ENCODE measurements around the gene PTPRT. TPM values are rescaled to one million over a fixed set of nuclear protein-coding genes. Genes with fewer than 3 reads are reported as not detected.

The PTPRT gene
- polyA plus RNA-seq, 1 donor from 2014 or later, result not detected

DNA sequence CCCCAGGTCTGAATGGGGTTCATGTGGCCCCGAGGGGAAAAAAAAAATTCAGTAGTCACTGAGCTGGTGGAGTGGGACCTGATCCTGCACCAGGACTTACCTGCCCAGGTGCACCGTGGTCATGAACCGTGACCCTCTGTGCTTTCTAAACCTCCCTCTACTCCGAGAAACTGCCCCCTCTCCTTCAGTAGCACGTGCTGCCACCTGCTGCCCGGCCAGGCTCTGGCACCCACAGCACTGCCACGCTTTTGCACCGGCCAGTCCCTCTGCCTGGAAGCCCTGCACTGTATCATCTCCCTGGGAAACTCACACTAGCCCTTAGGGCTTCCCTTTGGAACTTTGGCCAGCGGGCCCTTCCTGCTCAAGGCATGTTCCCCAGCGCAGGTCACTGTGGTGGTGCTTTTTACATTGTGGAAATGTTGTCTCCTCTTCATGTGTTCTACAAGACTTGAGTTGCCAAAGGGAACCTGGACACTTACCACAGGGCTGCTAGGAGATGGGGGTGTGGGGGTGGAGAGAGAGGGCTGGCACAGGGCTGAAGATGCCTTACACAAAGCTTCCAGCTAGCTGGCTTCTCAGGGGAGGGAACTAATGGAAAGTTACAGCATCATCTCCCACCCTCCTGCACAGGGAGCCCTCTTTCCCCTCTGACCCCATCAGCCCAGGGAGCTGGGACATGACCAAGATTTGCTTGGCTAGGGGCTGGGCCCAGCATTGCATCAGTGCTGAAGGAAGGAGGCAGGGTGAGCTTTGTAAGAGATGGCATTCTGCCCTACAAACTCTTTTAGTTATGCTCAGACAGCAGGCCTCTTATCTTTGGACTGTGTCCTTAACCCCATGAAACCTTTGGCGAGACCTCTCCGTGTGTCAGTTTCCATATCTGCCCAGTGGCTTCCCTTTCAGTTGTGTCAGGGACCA, 2.5 kb upstream of the PTPRT start:
- peaks cover 34% of the 10 kb centered on the region for H3K27me3 Mint-ChIP-seq
- H3K4me1 Mint-ChIP-seq, result peaks cover 0 to 8% (median 0%) of the 10 kb centered on the region in 3 donors
- H3K9me3 Mint-ChIP-seq, result peaks cover 0 to under 1% (median 0%) of the 10 kb centered on the region in 3 donors
- no peak overlapping the region for H3K27ac Mint-ChIP-seq
- no peak overlapping the region for H3K4me3 Mint-ChIP-seq
- H3K36me3 Mint-ChIP-seq, result no peaks in the 10 kb centered on the region

GRCh38 chr20:43191143-43191542, 1.4 kb upstream of the PTPRT start:
- H3K27ac Mint-ChIP-seq, result peak overlapping the region in 1 of 3 donors; percentile 81

DNA sequence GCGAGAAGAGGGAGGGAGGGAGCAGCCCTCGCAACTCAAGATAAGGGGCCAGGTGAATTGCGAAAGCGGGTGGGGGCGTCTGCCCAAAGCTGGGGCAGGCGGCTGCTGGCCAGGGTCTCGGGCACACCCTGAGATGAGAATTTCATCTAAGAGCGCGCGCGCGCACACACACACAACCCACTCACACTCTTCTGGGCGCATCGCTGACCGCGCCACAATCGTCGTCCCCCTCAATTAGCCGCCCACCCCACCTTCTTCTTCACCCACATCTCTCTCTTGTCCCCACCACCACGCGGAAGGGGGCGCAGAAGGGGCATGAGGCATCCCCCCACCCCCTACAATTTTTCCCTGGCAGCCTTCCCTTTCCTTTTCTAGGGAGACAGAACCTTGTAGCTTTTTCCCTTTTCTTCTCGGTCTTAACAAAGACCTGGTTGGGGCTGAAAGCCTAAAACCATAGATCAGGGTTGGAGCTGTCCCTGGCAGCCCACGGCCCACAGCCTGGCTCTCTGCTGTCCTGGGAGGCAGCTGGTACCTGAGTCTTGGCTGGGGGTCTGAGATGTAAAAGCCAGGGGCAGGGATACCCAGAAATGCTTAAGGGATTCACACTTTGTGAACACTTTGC, 737 bp upstream of the PTPRT start:
- H3K27me3 Mint-ChIP-seq, result peaks cover 39% of the 10 kb centered on the region
- no peak overlapping the region for H3K4me3 Mint-ChIP-seq
- no peaks in the 10 kb centered on the region for H3K36me3 Mint-ChIP-seq
- H3K4me1 Mint-ChIP-seq, result peaks cover 0 to 8% (median 0%) of the 10 kb centered on the region in 3 donors
- no peak overlapping the region for H3K27ac Mint-ChIP-seq
- no peaks in the 10 kb centered on the region for H3K9me3 Mint-ChIP-seq

More at GRCh38 chr20:43191143-43191542, 1.4 kb upstream of the PTPRT start:
- Mint-ChIP-seq H3K4me1 (peaks cover 0 to 8% (median 0%) of the 10 kb centered on the region in 3 donors), H3K9me3 (no peaks in the 10 kb centered on the region), H3K27me3 (peaks cover 34% of the 10 kb centered on the region), H3K36me3 (no peaks in the 10 kb centered on the region), H3K4me3 (peak overlapping the region in 1 of 4 donors; percentile 57)

DNA sequence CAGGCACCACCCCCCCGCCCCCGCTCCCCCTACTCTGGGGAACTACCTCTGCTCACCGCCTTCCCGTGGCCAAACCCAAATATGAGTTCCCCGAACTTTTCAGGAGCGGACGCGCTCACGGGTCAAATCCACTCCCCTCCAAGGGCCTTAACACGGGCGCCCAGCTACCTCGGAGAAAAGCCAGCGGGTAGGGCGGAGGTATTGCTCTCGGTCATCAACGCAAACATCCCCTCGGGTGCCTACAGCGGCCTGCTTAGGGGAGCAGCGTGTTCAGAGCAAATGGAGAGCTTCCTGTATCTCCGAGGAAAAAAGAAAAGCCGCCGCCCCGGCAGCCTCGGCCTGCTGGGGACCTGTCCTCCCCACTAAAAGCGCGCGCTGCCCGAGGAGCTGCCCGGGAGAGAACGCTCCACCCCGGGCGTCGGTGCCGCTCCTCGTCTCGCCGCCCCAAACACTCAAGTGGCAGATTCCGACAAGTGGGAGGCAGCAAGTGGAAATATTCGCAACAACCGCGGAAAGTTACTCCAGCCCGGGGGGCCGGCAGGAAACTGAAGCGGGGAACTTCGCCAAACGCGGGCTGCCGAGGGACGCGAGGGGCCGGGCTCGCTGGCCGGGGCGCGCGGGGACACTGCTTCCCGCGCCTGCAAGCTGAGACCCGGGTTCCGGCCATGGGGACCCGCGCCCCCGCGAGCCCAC, 699 bp downstream of the PTPRT start:
- H3K4me1 Mint-ChIP-seq, result peaks cover 0 to 8% (median 0%) of the 10 kb centered on the region in 3 donors
- H3K27ac Mint-ChIP-seq, result no peak overlapping the region
- no peak overlapping the region for H3K4me3 Mint-ChIP-seq
- peaks cover 39% of the 10 kb centered on the region for H3K27me3 Mint-ChIP-seq
- peaks cover 0 to 2% (median 0%) of the 10 kb centered on the region in 3 donors for H3K9me3 Mint-ChIP-seq
- H3K36me3 Mint-ChIP-seq, result no peaks in the 10 kb centered on the region

GRCh38 chr20:43188234-43188653, 1.5 kb downstream of the PTPRT start:
- Mint-ChIP-seq H3K4me3 (peak overlapping the region in 1 of 4 donors; percentile 65), H3K27ac (no peak overlapping the region), H3K9me3 (peaks cover 0 to 2% (median 0%) of the 10 kb centered on the region in 3 donors), H3K4me1 (peaks cover 0 to 8% (median 0%) of the 10 kb centered on the region in 3 donors), H3K27me3 (peaks cover 39% of the 10 kb centered on the region), H3K36me3 (no peaks in the 10 kb centered on the region)

GRCh38 chr20:43187476-43188233, 2.1 kb downstream of the PTPRT start:
- Mint-ChIP-seq H3K9me3 (peaks cover 0 to 2% (median 0%) of the 10 kb centered on the region in 3 donors), H3K36me3 (no peaks in the 10 kb centered on the region), H3K27me3 (peaks cover 39% of the 10 kb centered on the region), H3K4me1 (peaks cover 0 to 8% (median 0%) of the 10 kb centered on the region in 3 donors), H3K27ac (no peak overlapping the region), H3K4me3 (peak overlapping the region in 1 of 4 donors; percentile 21)

GRCh38 chr20:43186312-43186711, 3.4 kb downstream of the PTPRT start:
- Mint-ChIP-seq H3K27me3 (peaks cover 30% of the 10 kb centered on the region), H3K4me3 (no peak overlapping the region), H3K9me3 (peaks cover 0 to 2% (median 0%) of the 10 kb centered on the region in 3 donors), H3K36me3 (no peaks in the 10 kb centered on the region), H3K27ac (no peak overlapping the region), H3K4me1 (peaks cover 0 to 8% (median 0%) of the 10 kb centered on the region in 3 donors)

GRCh38 chr20:43185901-43186300, 3.8 kb downstream of the PTPRT start:
- H3K4me3 Mint-ChIP-seq, result no peak overlapping the region
- H3K36me3 Mint-ChIP-seq, result no peaks in the 10 kb centered on the region
- no peak overlapping the region for H3K27ac Mint-ChIP-seq
- H3K9me3 Mint-ChIP-seq, result peaks cover 0 to 2% (median 0%) of the 10 kb centered on the region in 3 donors
- H3K27me3 Mint-ChIP-seq, result peaks cover 29% of the 10 kb centered on the region
- H3K4me1 Mint-ChIP-seq, result peaks cover 0 to 8% (median 0%) of the 10 kb centered on the region in 3 donors

- peaks cover 16% of the 10 kb centered on the region for H3K27me3 Mint-ChIP-seq
Measured at GRCh38 chr20:43183536-43184070, 6.1 kb downstream of the PTPRT start.

GRCh38 chr20:43178080-43178479, 11.6 kb downstream of the PTPRT start:
- Mint-ChIP-seq H3K27ac (no peak overlapping the region), H3K36me3 (no peaks in the 10 kb centered on the region), H3K9me3 (peaks cover 0 to 5% (median 4%) of the 10 kb centered on the region in 3 donors), H3K4me3 (no peak overlapping the region), H3K27me3 (peaks cover 2% of the 10 kb centered on the region), H3K4me1 (no peaks in the 10 kb centered on the region)

More at GRCh38 chr20:43183536-43184070, 6.1 kb downstream of the PTPRT start:
- Mint-ChIP-seq H3K4me3 (no peak overlapping the region), H3K27ac (peak overlapping the region in 1 of 3 donors; percentile 26), H3K36me3 (no peaks in the 10 kb centered on the region), H3K9me3 (peaks cover 0 to 2% (median 0%) of the 10 kb centered on the region in 3 donors), H3K4me1 (peaks cover 0 to 8% (median 0%) of the 10 kb centered on the region in 3 donors)

GRCh38 chr20:43176726-43177125, 13.0 kb downstream of the PTPRT start:
- H3K27ac Mint-ChIP-seq, result no peak overlapping the region
- peaks cover 0 to 5% (median 4%) of the 10 kb centered on the region in 3 donors for H3K9me3 Mint-ChIP-seq
- H3K36me3 Mint-ChIP-seq, result no peaks in the 10 kb centered on the region
- H3K4me1 Mint-ChIP-seq, result no peaks in the 10 kb centered on the region
- H3K4me3 Mint-ChIP-seq, result no peak overlapping the region
- H3K27me3 Mint-ChIP-seq, result peaks cover 2% of the 10 kb centered on the region

DNA sequence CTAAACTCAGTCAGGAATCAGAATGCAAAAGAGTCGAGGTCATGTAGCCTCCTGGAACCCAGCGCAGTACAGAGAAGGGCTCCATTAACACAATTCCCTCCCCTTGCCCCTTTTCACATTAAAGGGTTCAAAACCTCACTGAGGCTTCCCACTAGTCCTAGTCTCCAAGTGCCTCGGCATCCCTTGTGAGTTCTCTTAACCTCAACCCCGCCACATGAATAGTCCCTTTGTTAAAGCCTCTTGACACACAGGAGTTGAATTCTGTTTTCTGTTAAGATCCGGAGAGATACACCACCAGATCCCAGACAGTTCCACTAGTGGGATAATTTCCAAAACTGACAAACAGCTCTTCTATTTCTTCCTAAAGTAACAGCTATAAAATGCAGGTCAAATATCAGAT, 17.8 kb downstream of the PTPRT start:
- peaks cover 0 to 5% (median 3%) of the 10 kb centered on the region in 3 donors for H3K9me3 Mint-ChIP-seq
- H3K27ac Mint-ChIP-seq, result no peak overlapping the region
- no peak overlapping the region for H3K4me3 Mint-ChIP-seq
- H3K4me1 Mint-ChIP-seq, result no peaks in the 10 kb centered on the region
- H3K36me3 Mint-ChIP-seq, result peaks cover 2% of the 10 kb centered on the region
- no peaks in the 10 kb centered on the region for H3K27me3 Mint-ChIP-seq

DNA sequence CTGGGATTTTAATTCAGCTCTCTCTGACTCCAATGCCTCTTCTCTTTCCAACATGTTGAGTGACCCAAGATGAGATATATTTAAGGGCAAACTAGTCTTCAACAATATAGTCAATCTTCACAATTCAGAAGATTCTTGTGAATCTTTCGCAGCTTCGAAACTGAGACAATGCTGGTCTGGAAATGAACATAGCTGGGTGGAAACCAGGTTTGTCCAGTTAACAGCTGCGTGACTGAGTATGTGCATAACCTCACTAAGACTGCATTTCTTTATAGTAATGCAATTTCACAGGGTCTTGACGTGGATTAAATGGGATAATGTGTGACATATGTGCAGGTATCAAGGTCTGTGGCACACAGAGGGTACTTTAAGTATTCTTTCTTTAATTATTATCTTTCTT, 18.9 kb downstream of the PTPRT start:
- no peak overlapping the region for H3K27ac Mint-ChIP-seq

GRCh38 chr20:43167615-43168014, 22.1 kb downstream of the PTPRT start:
- H3K4me1 Mint-ChIP-seq, result no peaks in the 10 kb centered on the region
- H3K36me3 Mint-ChIP-seq, result peaks cover 2% of the 10 kb centered on the region
- no peaks in the 10 kb centered on the region for H3K27me3 Mint-ChIP-seq
- H3K9me3 Mint-ChIP-seq, result peaks cover 0 to 2% (median 0%) of the 10 kb centered on the region in 3 donors
- H3K4me3 Mint-ChIP-seq, result no peak overlapping the region
- H3K27ac Mint-ChIP-seq, result no peak overlapping the region

More for the DNA sequence above, 18.9 kb downstream of the PTPRT start:
- peaks cover 2% of the 10 kb centered on the region for H3K36me3 Mint-ChIP-seq
- no peaks in the 10 kb centered on the region for H3K27me3 Mint-ChIP-seq
- H3K4me3 Mint-ChIP-seq, result no peak overlapping the region
- no peaks in the 10 kb centered on the region for H3K4me1 Mint-ChIP-seq
- H3K9me3 Mint-ChIP-seq, result peaks cover 0 to 2% (median 0%) of the 10 kb centered on the region in 3 donors
